Peyer's patch (tissue), 4 donors: ENCODE results near the gene TAF11L11. TPM values are rescaled to one million over a fixed set of nuclear protein-coding genes. Genes with fewer than 3 reads are reported as not detected.
A peak's percentile ranks its signal among the peaks of the same experiment; 100 is the strongest.
"Not testable (repeated sequence)": the region's sequence is repeated elsewhere in the genome, so short reads cannot be mapped to it uniquely, and the experiment has no call there.

Experiments
- DNase-seq, 3 donors: peaks; one replicate each; pipeline ENCODE4 v3.0.0-alpha.2; 2017 to 2019
- H3K27ac ChIP-seq, 4 donors: fragments of 200-600 bp; sonication (generic); one replicate each; pipeline ENCODE4 v1.5.1; 2016 to 2019
- H3K27me3 ChIP-seq, 2 donors: fragments of 200-600 bp; sonication (generic); one replicate each; pipeline ENCODE4 v1.5.1; 2019
- H3K36me3 ChIP-seq, 3 donors: fragments of 200-600 bp; sonication (generic); one replicate each; pipeline ENCODE4 v1.5.1; 2016 to 2019
- H3K4me1 ChIP-seq, 4 donors: fragments of 200-600 bp; sonication (generic); one replicate each; pipeline ENCODE4 v1.5.1; 2016 to 2019
- H3K4me3 ChIP-seq, 4 donors: fragments of 200-600 bp; sonication (generic); 1 replicate in 3 of 4; 2 replicates in 1 of 4; pipeline ENCODE4 v1.5.1; 2016 to 2019; ENCODE audit warnings: mild to moderate bottlenecking in 1 of 4
- H3K9me3 ChIP-seq, 4 donors: fragments of 200-600 bp; sonication (generic); one replicate each; pipeline ENCODE4 v1.5.1; 2016 to 2019; ENCODE audit warnings: mild to moderate bottlenecking in 1 of 4
- CTCF ChIP-seq, 6 experiments: fragments of 450-650 bp in 4 of 6; fragments of 200-600 bp in 2 of 6; sonication (generic) in 1 of 6; IDR thresholded peaks; one replicate each; pipeline ENCODE4 v1.5.1; 2017 to 2019; ENCODE audit warnings: antibody characterized with exemption in 6 of 6, mild to moderate bottlenecking in 3 of 6, moderate library complexity in 1 of 6
- POLR2A ChIP-seq, 2 donors: fragments of 450-650 bp; IDR thresholded peaks; one replicate each; pipeline ENCODE4 v1.5.1; 2017; ENCODE audit warnings: antibody characterized with exemption in 2 of 2, mild to moderate bottlenecking in 2 of 2, moderate library complexity in 2 of 2
- total RNA-seq, 4 donors: library from RNA; depleted of rRNA; stranded (reverse); fragments of >200 nt; gene quantifications; one replicate each; pipeline ENCODE4 v1.1.0, GENCODE V29; 2016

TAF11L11 gene
- not detected for total RNA-seq

- H3K27ac ChIP-seq, H3K9me3 ChIP-seq, H3K27me3 ChIP-seq, H3K4me3 ChIP-seq, DNase-seq, H3K4me1 ChIP-seq, H3K36me3 ChIP-seq: not testable (repeated sequence)
Observed at GRCh38 chr5:17603880-17604279, at the start of gene TAF11L11. TAF11L11 (plus strand) TSS chr5:17604183.

- H3K36me3 ChIP-seq, H3K4me1 ChIP-seq, DNase-seq, H3K9me3 ChIP-seq, H3K4me3 ChIP-seq, H3K27ac ChIP-seq, H3K27me3 ChIP-seq: not testable (repeated sequence)
Observed at GRCh38 chr5:17585658-17586057, 18.3 kb upstream of the TAF11L11 start, which contains the start of gene TAF11L7. TAF11L7 (minus strand) TSS chr5:17585758.

GRCh38 chr5:17590860-17591259, 13.1 kb upstream of the TAF11L11 start, which contains the start of gene TAF11L8:
TAF11L8 (minus strand) TSS chr5:17590960.
- H3K27ac ChIP-seq, H3K4me3 ChIP-seq, H3K27me3 ChIP-seq, H3K9me3 ChIP-seq, H3K4me1 ChIP-seq, DNase-seq, H3K36me3 ChIP-seq: not testable (repeated sequence)

- H3K4me1 ChIP-seq, H3K27ac ChIP-seq, H3K36me3 ChIP-seq, H3K27me3 ChIP-seq, H3K9me3 ChIP-seq, H3K4me3 ChIP-seq: not testable (repeated sequence)
- DNase-seq, result peak in 1 of 3 donors; percentile 16
Observed at GRCh38 chr5:17594255-17594654, 9.7 kb upstream of the TAF11L11 start, which contains the start of gene TAF11L9. TAF11L9 (minus strand) TSS chr5:17594394.

- not testable (repeated sequence) for H3K4me3 ChIP-seq, DNase-seq, H3K9me3 ChIP-seq, H3K36me3 ChIP-seq, H3K27me3 ChIP-seq, H3K27ac ChIP-seq, H3K4me1 ChIP-seq
Observed at GRCh38 chr5:17597728-17598127, 6.3 kb upstream of the TAF11L11 start, which contains the start of gene TAF11L10. TAF11L10 (minus strand) TSS chr5:17597828.

- H3K9me3 ChIP-seq, result no peaks in the 10 kb centered on the region
- no peak overlapping the region for H3K4me3 ChIP-seq
- H3K36me3 ChIP-seq, result no peaks in the 10 kb centered on the region
- no peaks in the 10 kb centered on the region for H3K4me1 ChIP-seq
- TF ChIP-seq CTCF (IDR thresholded peaks at IDR 0.05) (no peak), POLR2A (IDR thresholded peaks at IDR 0.05) (no peak)
- no peaks in the 10 kb centered on the region for H3K27me3 ChIP-seq
- no peak for DNase-seq
- H3K27ac ChIP-seq, result no peak overlapping the region
Observed at GRCh38 chr5:17604951-17605350, 968 bp downstream of the TAF11L11 start.

- not testable (repeated sequence) for H3K27me3 ChIP-seq, H3K27ac ChIP-seq, H3K4me1 ChIP-seq, H3K4me3 ChIP-seq, H3K36me3 ChIP-seq, H3K9me3 ChIP-seq, DNase-seq
Observed at GRCh38 chr5:17607461-17607860, 3.5 kb downstream of the TAF11L11 start.

GRCh38 chr5:17610092-17610491, 6.1 kb downstream of the TAF11L11 start, which contains the start of gene TAF11L12:
TAF11L12 (plus strand) TSS chr5:17610392.
- not testable (repeated sequence) for H3K4me3 ChIP-seq, DNase-seq, H3K27ac ChIP-seq, H3K9me3 ChIP-seq, H3K36me3 ChIP-seq, H3K27me3 ChIP-seq, H3K4me1 ChIP-seq

GRCh38 chr5:17614872-17615605, 11.1 kb downstream of the TAF11L11 start:
- Histone ChIP-seq H3K36me3 (no peaks in the 10 kb centered on the region), H3K4me1 (no peaks in the 10 kb centered on the region), H3K27me3 (no peaks in the 10 kb centered on the region), H3K27ac (no peak overlapping the region), H3K4me3 (no peak overlapping the region), H3K9me3 (no peaks in the 10 kb centered on the region)
- no peak for DNase-seq
- TF ChIP-seq POLR2A (IDR thresholded peaks at IDR 0.05), result no peak
- no peak for TF ChIP-seq CTCF (IDR thresholded peaks at IDR 0.05)
